ENCODE measurements around the gene S100A1. TPM values are rescaled to one million over a fixed set of nuclear protein-coding genes. Genes with fewer than 3 reads are reported as not detected.

Gene S100A1
- total and polyA plus RNA-seq, 2 of the 8 experiments (the other 6 are each of a cell fraction or from before 2014, with no cell fraction given) = 2.0 TPM; not detected in 1

DNA sequence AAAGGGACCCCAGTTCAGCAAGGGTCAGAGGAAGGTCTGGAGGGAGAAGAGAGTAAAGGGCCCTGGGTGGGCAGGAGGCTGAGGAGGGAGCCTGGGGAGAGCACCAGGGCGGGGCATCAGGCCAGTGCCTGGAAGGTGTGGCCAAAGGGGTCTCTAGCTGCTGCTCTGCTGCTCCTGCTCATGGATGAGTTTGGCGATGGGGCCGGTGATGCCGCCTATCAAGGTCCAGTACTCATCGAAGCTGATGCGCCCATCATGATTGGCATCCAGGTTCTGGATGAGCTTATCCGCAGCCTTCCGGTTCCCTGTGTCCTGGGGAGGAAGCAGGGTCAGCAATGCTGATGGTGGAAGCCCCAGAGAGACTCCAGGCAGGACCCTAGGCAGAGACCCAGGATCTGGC is 20.9 kb upstream of the S100A1 start (continued):
- TF ChIP-seq CTCF (IDR thresholded peaks at IDR 0.05; ENCODE audit: control extremely low read depth in 1 of 3, insufficient read depth in 1 of 3, low read depth in 1 of 3, low read length in 3 of 3) (no peak), RNF2 (IDR thresholded peaks at IDR 0.05; ENCODE audit: borderline replicate concordance, low read depth, low read length, missing control alignments, poor library complexity, severe bottlenecking) (no peak), BCL11A (IDR thresholded peaks at IDR 0.05; ENCODE audit: low read depth in 2 of 2, low read length in 2 of 2) (no peak), EZH2 (IDR thresholded peaks at IDR 0.05; ENCODE audit: low read depth, low read length, severe bottlenecking) (no peak), SP2 (IDR thresholded peaks at IDR 0.05; ENCODE audit: low read length) (no peak)

Measured in H1 (cell line).